ENCODE measurements around the gene MTFP1. TPM values are rescaled to one million over a fixed set of nuclear protein-coding genes. Genes with fewer than 3 reads are reported as not detected.
A peak's percentile ranks its signal among the peaks of the same experiment; 100 is the strongest.
"Not testable (repeated sequence)": the region's sequence is repeated elsewhere in the genome, so short reads cannot be mapped to it uniquely, and the experiment has no call there.

MTFP1 gene
- polyA plus RNA-seq, 3 donors: 9.9 to 15.1 (median 14.8) TPM

GRCh38 chr22:30436196-30436595 lies 10.6 kb downstream of the MTFP1 start:
- no peak for DNase-seq (ENCODE audit: extremely low read depth in 1 of 11, low read depth in 9 of 11, low spot score in 4 of 11)

- DNase-seq (ENCODE audit: extremely low read depth in 1 of 11, low read depth in 9 of 11, low spot score in 4 of 11): no peak
Measured at GRCh38 chr22:30438559-30438958, 13.0 kb downstream of the MTFP1 start.

GRCh38 chr22:30439226-30439625 lies 13.7 kb downstream of the MTFP1 start:
- DNase-seq (ENCODE audit: extremely low read depth in 1 of 11, low read depth in 9 of 11, low spot score in 4 of 11): no peak

DNA sequence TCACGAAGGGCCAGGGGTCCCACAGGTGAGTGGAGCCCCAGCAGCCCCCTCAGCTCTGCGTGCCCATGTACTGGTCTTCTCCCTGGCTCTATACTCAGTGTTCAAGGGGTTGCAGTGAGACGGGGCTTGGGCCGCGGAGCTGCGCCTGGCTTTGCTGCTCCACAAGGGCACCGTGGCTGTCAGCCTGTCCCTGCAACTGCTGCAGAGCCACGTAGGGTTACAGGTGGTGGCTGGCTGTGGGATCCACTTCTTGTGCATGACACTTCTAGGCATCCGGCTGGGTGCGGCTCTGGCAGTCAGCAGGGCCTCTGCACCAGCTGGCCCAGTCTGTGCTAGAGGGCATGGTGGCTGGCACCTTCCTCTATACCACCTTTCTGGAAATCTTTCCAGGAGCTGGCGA lies 14.3 kb downstream of the MTFP1 start:
- no peak for DNase-seq (ENCODE audit: extremely low read depth in 1 of 11, low read depth in 9 of 11, low spot score in 4 of 11)

GRCh38 chr22:30441088-30441487 lies 15.5 kb downstream of the MTFP1 start:
- DNase-seq (ENCODE audit: extremely low read depth in 1 of 11, low read depth in 9 of 11, low spot score in 4 of 11): no peak

GRCh38 chr22:30444632-30445437 lies 19.3 kb downstream of the MTFP1 start:
- peak in 1 of 11 donors; percentile 44 for DNase-seq (ENCODE audit: extremely low read depth in 1 of 11, low read depth in 9 of 11, low spot score in 4 of 11)

DNA sequence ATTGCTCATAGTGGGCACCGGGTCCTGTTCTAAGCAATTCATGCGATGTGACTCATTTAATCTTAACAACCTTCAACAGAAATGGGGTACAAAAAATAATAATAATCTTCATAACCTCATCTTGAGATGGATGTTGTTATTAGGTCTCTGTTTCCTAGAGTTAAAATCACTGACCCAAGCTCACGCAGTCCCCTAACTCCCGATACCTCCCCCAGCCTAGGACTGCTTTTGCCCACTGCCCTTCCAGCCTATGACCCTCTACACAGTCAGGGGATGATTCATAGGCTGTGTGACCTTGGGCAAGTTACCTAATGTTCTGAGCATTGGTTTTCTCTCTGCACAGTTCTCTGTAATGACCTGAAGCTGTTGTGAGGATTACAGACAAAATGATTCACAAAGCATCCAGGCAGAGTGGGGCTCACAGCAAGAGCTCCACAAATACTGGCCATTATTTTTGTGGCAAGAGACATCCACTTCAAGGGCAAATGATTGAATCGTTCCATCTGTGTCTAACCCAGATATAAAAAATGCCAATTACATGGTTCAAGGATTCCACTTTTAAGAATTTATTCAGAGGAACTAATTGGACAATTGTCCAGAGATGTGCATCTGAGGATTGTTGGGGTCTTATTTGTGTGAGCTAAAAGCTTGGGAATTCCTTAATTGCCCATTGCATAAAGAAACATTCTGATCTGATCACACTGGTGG lies 20.0 kb downstream of the MTFP1 start:
- DNase-seq (ENCODE audit: extremely low read depth in 1 of 11, low read depth in 9 of 11, low spot score in 4 of 11): no peak

- DNase-seq (ENCODE audit: extremely low read depth in 1 of 11, low read depth in 9 of 11, low spot score in 4 of 11): no peak
Measured at GRCh38 chr22:30447656-30448055, 22.1 kb downstream of the MTFP1 start.

DNA sequence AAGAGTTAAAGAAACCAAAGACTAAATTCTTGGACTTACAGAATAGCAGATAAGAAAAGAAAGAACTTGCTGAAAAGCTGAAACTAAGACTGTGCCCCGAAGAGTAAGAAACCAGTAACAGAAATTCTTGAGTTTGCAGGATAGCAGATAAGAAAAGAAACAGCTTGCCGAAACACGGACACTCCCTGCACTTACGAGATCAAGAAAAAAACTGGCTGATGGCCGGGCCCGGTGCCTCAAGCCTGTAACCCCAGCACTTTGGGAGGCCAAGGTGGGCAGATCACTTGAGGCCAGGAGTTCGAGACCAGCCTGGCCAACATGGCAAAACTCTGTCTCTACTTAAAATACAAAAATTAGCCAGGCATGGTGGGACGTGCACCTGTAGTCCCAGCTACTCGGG lies 25.9 kb downstream of the MTFP1 start:
- not testable (repeated sequence) for DNase-seq (ENCODE audit: extremely low read depth in 1 of 11, low read depth in 9 of 11, low spot score in 4 of 11)

- no peak for DNase-seq (ENCODE audit: extremely low read depth in 1 of 11, low read depth in 9 of 11, low spot score in 4 of 11)
Measured at GRCh38 chr22:30452861-30453260, 27.3 kb downstream of the MTFP1 start.

DNA sequence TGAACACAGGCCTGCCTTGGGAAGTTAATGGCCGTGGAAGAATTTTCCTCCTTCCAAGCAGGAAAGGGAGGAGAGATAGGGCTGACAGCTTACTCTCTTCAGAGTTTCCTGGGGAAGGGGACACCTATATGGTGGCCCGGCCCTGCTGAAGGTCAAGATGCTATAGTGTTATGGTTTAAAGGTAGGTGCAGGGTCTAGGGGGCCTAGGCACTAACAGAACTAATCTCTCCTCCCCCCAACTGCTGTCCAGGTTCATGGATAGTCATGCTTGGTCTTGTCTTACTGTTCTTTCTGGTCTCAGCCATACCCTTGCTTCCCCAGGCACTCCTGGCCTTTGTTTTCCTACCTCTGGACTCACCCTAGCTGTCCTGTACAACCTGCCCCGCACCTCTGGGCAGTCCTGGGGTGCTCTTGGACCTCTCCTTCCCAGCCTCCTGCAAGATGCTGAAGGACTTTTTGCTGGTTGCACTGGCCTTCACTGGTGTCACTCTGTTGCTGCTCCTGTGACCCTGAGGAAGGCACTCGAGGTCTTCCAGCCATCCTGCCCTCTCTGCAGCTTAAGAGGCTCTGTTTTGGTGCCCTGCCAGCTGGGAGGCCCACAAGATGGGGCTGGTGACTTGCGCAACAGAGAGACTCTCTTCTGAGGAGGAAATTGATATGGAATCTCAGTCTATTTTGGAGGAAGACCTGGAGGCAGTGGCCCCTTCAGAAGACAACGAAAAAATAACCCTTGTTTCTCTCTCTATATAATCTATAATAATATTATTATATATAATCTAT lies 28.4 kb downstream of the MTFP1 start:
- DNase-seq (ENCODE audit: extremely low read depth in 1 of 11, low read depth in 9 of 11, low spot score in 4 of 11): peak in 2 of 11 donors; percentile 22 to 25

DNA sequence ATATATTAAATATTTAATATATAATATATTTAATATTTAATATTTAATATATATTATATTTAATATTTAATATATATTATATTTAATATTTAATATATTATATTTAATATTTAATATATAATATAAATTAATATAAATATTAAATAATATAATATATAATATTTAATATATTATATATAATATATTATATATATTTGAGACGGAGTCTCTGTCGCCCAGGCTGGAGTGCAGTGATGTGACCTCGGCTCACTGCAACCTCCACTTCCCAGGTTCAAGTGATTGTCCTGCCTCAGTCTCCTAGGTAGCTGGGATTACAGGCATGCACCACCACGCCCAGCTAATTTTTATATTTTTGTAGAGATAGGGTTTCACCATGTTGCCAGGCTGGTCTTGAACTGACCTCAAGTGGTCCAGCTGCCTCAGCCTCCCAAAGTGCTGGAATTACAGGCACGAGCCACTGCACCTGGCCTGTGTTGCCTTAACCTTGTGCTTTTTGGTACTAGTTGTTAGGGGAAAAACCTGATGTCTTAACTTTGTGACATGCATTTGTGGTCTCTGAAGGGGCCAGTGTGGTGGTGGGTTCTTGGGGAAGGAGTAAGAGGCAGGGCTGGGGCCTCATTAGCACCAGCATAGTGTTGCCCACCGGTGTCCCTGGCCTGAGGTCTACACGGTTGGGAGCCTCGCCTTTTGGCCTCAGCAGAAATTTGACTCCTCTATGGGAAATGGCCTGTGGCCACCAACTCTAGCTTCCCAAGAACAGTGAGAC lies 29.7 kb downstream of the MTFP1 start:
- DNase-seq (ENCODE audit: extremely low read depth in 1 of 11, low read depth in 9 of 11, low spot score in 4 of 11): no peak

GRCh38 chr22:30457981-30458380 lies 32.4 kb downstream of the MTFP1 start:
- no peak for DNase-seq (ENCODE audit: extremely low read depth in 1 of 11, low read depth in 9 of 11, low spot score in 4 of 11)

DNA sequence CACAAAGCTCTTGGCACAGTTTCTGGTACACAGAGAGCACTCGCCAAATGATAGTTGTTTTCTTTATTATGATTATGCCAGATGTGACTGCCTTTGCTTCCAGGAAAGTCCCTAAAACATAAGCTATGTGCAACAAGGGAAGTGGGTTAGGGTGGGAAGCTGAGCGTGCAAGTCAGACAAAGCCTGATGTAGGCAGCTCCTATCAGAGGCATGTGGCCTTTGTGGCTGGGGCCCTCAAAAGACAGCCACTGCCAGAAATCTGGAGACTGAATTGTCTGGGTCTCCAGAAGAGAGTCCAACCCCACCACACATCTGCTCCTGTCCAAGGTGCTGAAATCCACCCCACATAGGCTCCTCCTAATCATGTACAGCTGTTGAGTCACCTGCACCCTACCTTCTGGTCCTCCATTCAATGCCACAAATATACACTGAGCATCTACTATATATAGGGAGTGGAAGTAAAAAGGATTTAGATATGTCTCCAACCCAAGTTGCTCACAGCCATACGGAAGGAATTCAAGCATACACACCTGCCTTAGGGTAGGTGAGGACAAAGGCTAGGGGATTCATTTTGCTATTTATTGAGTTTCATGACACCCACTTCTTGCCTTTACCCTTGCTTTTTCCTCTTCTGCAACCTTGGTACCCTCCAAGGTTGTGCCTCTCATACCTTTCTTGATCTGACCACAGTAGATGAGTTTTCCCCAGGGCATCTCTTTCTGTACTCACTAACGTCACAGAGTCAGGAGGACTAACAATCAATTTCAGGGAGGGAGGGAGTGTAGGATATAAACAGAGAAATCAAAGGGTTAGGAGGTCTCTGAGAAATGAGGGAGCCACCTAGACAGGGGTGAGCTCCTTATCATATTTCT lies 33.8 kb downstream of the MTFP1 start:
- DNase-seq (ENCODE audit: extremely low read depth in 1 of 11, low read depth in 9 of 11, low spot score in 4 of 11): peak in 6 of 11 donors; percentile 24 to 55 (median 35)

- no peak for DNase-seq (ENCODE audit: extremely low read depth in 1 of 11, low read depth in 9 of 11, low spot score in 4 of 11)
Measured at GRCh38 chr22:30460147-30460546, 34.6 kb downstream of the MTFP1 start.

GRCh38 chr22:30460555-30460954 lies 35.0 kb downstream of the MTFP1 start:
- not testable (repeated sequence) for DNase-seq (ENCODE audit: extremely low read depth in 1 of 11, low read depth in 9 of 11, low spot score in 4 of 11)

GRCh38 chr22:30469165-30469564 lies 43.6 kb downstream of the MTFP1 start:
- no peak for DNase-seq (ENCODE audit: extremely low read depth in 1 of 11, low read depth in 9 of 11, low spot score in 4 of 11)

DNA sequence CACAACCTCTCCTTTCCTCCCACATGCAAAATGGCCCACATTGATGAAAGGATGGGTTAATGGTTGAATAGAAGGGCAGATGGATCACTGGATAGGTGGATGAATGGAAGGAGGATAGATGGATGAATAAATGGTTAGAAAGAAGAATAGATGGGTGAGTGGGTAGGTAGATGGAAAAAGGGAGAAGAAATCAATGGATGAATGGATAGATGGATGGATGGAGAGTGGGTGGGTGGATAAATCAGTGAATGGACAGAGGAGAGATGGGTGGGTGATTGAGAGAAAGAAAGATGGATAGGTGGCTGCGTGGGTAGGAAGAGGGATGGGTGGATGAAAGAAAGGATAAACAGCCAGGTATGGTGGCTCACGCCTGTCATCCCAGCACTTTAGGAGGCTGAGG lies 45.1 kb downstream of the MTFP1 start:
- no peak for DNase-seq (ENCODE audit: extremely low read depth in 1 of 11, low read depth in 9 of 11, low spot score in 4 of 11)

Data from renal cortex interstitium (tissue), 11 donors.